GM18951 (cell line): ENCODE measurements around the gene TNFSF12.
"Not testable (repeated sequence)": the region's sequence is repeated elsewhere in the genome, so short reads cannot be mapped to it uniquely, and the experiment has no call there.

Experiments used
- POLR2A ChIP-seq: IDR thresholded peaks from 4 replicates; pipeline ENCODE4 v1.6.1; 2011; ENCODE audit warnings: mild to moderate bottlenecking; ENCODE audit not compliant: insufficient read length, insufficient read depth; ENCODE audit errors: extremely low read depth
- in situ Hi-C: fragments of 300-500 bp; cut with MboI; formaldehyde crosslinking; loops from one replicate; pipeline ENCODE4 v1.12.0; 2022; ENCODE audit warnings: low sequenced_read_pairs, mixed read lengths, inconsistent platforms; ENCODE audit not compliant: unreplicated experiment

TNFSF12 gene

DNA sequence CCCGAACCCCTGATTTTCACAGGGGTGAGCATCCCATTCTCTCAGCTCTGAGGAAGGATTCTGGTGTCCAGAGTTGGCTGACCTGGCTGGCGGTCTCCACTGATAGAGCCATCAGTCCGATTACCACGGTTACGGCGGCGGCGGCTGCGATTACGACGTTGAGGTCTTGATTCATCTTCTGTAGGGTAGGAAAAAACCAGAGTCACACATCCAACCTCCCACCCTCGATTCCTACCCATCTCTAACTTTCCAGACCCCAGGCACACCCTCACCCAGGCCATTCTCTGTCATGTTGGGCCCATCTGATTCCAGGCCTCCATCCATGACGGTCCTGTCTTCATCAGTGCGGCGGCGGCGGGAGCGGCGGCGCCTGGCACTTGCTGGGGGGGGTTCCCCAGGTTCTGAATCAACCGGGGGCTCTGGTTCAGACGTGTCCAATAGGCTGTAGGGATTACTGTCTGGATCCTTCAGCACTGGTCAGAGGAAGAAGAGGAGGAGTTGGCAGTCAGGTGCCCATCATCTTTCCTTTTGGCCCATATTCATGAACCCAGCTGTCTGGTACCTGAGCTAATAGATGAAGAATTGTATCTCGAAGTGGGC is 43.7 kb downstream of the TNFSF12 start:
- in situ Hi-C loops: no loop called here
- TF ChIP-seq POLR2A: no peak

DNA sequence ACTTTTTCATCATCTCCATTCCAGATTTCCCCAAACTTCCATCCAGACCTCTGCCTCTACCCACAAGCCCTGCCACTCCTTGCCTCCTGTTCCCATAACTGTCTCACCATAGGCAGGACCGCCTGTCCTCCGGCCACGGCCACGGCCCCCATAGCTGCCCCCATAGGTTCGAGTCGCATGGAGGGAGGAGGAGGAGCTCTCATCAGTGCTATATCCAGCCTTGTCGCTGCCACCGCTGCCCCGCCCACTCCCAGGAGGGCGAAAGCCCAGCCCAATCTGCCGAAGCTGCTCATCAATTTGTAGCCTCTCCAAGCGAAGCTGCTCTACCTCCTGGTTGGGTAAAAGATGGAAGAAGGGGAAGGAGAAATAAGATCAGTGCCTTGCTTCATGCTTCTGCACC is 44.4 kb downstream of the TNFSF12 start:
- TF ChIP-seq POLR2A: no peak
- in situ Hi-C loops: no loop called here

DNA sequence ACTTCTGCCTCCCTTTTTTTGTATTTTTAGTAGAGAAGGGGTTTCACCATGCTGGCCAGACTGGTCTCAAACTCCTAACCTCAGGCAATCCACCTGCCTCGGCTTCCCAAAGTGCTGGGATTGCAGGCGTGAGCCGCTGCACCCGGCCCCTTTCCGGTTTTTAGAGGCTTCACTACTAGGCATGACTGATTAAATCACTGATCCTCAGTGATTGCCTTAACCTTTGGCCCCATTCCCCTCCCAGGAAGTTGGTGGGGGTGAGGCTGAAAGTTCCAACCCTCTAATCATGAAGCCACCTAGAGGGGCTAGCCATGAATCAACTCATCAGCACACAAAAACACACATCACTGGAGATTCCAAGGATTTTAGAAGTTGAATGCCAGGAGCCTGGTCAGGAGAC is 48.7 kb downstream of the TNFSF12 start:
- in situ Hi-C loops: not testable (repeated sequence)

DNA sequence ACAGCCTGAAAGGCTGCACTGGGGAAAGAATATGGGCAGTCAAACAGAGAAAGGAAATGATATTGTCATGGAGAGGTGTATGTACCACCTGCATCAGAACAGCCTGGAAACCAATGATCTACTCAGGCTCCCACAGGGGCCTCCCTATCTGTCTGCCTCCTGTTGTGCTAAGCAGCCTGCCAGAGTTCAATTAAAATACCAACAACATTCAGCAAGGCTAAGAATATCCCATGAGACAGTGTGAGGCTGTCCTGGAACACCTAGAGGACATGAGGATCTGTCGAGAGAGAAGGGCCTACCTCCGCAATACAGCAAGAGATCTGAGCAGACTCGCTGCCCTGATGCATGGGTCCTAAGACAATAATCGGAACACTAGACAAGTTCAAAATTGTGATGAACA is 57.4 kb downstream of the TNFSF12 start:
- TF ChIP-seq POLR2A: no peak
- in situ Hi-C loops: no loop called here
